ENCODE measurements around the gene PDE10A.

PDE10A gene

DNA sequence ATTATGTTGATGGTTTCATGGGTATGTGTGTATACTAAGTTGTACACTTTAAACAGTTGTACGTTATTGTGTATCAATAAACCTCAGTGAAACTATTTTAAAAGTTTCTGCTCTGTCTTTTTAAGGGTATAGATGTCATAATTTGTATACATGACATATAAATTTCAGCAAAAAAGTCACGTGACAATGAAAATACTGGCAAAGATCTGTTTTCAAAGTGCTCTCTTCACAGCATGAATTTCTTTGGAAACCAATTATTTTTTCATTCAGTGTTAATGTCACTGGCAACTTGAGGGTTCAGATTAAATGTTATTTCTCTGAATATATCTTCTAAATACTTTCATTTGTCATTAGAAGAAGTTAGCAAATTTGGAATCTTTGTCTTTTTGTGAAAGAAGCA is 261.9 kb downstream of the PDE10A start:
- Histone ChIP-seq H3K27me3 (ENCODE audit: low read length) (no peaks in the 10 kb centered on the region), H3K9me3 (ENCODE audit: insufficient read depth, low read length) (no peaks in the 10 kb centered on the region), H3K9me2 (replicated peaks; ENCODE audit: insufficient read depth, low read length) (no peaks in the 10 kb centered on the region), H4K20me1 (ENCODE audit: low read depth, low read length) (no peaks in the 10 kb centered on the region), H3K9ac (ENCODE audit: low read length) (no peak overlapping the region), H3K36me3 (ENCODE audit: low read length) (no peaks in the 10 kb centered on the region), H3F3A (ENCODE audit: insufficient read depth) (no peaks in the 10 kb centered on the region), H3K4me2 (ENCODE audit: low read depth, low read length, poor library complexity, severe bottlenecking) (no peak overlapping the region), H2AFZ (ENCODE audit: low read depth, low read length, severe bottlenecking) (no peak overlapping the region), H3K79me2 (ENCODE audit: insufficient read depth, low read length) (no peaks in the 10 kb centered on the region), H3K4me3 (ENCODE audit: insufficient read depth, low read length, poor library complexity, severe bottlenecking) (no peak overlapping the region), H3K27ac (ENCODE audit: low read depth, low read length) (no peak overlapping the region)
- TF ChIP-seq EZH2phosphoT487 (conservative IDR thresholded peaks at IDR 0.05; ENCODE audit: low read length) = no peak

- Histone ChIP-seq H3K9me3 (ENCODE audit: insufficient read depth, low read length) (no peaks in the 10 kb centered on the region), H2AFZ (ENCODE audit: low read depth, low read length, severe bottlenecking) (no peak overlapping the region), H3F3A (ENCODE audit: insufficient read depth) (no peaks in the 10 kb centered on the region), H3K27ac (ENCODE audit: low read depth, low read length) (no peak overlapping the region), H3K4me3 (ENCODE audit: insufficient read depth, low read length, poor library complexity, severe bottlenecking) (no peak overlapping the region), H3K27me3 (ENCODE audit: low read length) (no peaks in the 10 kb centered on the region), H3K79me2 (ENCODE audit: insufficient read depth, low read length) (no peaks in the 10 kb centered on the region), H3K36me3 (ENCODE audit: low read length) (no peaks in the 10 kb centered on the region), H3K4me2 (ENCODE audit: low read depth, low read length, poor library complexity, severe bottlenecking) (no peak overlapping the region), H3K9ac (ENCODE audit: low read length) (no peak overlapping the region), H3K9me2 (replicated peaks; ENCODE audit: insufficient read depth, low read length) (no peaks in the 10 kb centered on the region), H4K20me1 (ENCODE audit: low read depth, low read length) (no peaks in the 10 kb centered on the region)
- no peak for TF ChIP-seq EZH2phosphoT487 (conservative IDR thresholded peaks at IDR 0.05; ENCODE audit: low read length)
- TF ChIP-seq, protein P1, sequence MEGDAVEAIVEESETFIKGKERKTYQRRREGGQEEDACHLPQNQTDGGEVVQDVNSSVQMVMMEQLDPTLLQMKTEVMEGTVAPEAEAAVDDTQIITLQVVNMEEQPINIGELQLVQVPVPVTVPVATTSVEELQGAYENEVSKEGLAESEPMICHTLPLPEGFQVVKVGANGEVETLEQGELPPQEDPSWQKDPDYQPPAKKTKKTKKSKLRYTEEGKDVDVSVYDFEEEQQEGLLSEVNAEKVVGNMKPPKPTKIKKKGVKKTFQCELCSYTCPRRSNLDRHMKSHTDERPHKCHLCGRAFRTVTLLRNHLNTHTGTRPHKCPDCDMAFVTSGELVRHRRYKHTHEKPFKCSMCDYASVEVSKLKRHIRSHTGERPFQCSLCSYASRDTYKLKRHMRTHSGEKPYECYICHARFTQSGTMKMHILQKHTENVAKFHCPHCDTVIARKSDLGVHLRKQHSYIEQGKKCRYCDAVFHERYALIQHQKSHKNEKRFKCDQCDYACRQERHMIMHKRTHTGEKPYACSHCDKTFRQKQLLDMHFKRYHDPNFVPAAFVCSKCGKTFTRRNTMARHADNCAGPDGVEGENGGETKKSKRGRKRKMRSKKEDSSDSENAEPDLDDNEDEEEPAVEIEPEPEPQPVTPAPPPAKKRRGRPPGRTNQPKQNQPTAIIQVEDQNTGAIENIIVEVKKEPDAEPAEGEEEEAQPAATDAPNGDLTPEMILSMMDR (IDR thresholded peaks at IDR 0.05; ENCODE audit: insufficient read depth, low read length, poor library complexity, severe bottlenecking) = no peak
Measured at GRCh38 chr6:165390475-165390874, 272.6 kb downstream of the PDE10A start.

DNA sequence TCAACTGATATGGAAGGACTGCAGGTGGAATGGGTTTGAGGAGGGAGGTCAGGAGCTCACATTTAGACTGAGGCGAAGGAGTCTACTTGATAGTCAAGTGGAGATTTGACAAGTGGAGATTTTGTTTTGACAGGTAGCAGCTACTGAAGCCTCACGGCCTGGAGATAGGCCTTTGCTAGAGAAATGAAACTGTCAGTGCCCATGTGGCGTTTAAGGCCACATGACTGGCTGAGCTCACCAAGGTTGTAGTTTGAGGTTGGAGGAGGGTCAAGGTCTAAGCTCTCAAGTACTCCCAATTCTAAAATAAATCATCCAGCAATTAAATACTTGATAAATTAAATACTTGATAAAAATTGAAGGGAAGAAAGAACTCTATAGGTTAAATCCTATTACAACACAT is 273.5 kb downstream of the PDE10A start:
- Histone ChIP-seq H3K27me3 (ENCODE audit: low read length) (no peaks in the 10 kb centered on the region), H3F3A (ENCODE audit: insufficient read depth) (no peaks in the 10 kb centered on the region), H2AFZ (ENCODE audit: low read depth, low read length, severe bottlenecking) (no peak overlapping the region), H3K9me2 (replicated peaks; ENCODE audit: insufficient read depth, low read length) (no peaks in the 10 kb centered on the region), H3K9ac (ENCODE audit: low read length) (no peak overlapping the region), H3K4me3 (ENCODE audit: insufficient read depth, low read length, poor library complexity, severe bottlenecking) (no peak overlapping the region), H4K20me1 (ENCODE audit: low read depth, low read length) (no peaks in the 10 kb centered on the region), H3K27ac (ENCODE audit: low read depth, low read length) (no peak overlapping the region), H3K4me2 (ENCODE audit: low read depth, low read length, poor library complexity, severe bottlenecking) (no peak overlapping the region), H3K36me3 (ENCODE audit: low read length) (no peaks in the 10 kb centered on the region), H3K9me3 (ENCODE audit: insufficient read depth, low read length) (no peaks in the 10 kb centered on the region), H3K79me2 (ENCODE audit: insufficient read depth, low read length) (no peaks in the 10 kb centered on the region)
- TF ChIP-seq EZH2phosphoT487 (conservative IDR thresholded peaks at IDR 0.05; ENCODE audit: low read length) = no peak
- TF ChIP-seq, protein P1 (IDR thresholded peaks at IDR 0.05; ENCODE audit: insufficient read depth, low read length, poor library complexity, severe bottlenecking) = no peak

GRCh38 chr6:165383323-165383722 is 279.7 kb downstream of the PDE10A start:
- TF ChIP-seq, protein P1 (IDR thresholded peaks at IDR 0.05; ENCODE audit: insufficient read depth, low read length, poor library complexity, severe bottlenecking) = no peak
- TF ChIP-seq EZH2phosphoT487 (conservative IDR thresholded peaks at IDR 0.05; ENCODE audit: low read length) = no peak
- no peak overlapping the region for H3K4me3 ChIP-seq (ENCODE audit: insufficient read depth, low read length, poor library complexity, severe bottlenecking)
- no peak overlapping the region for H2AFZ ChIP-seq (ENCODE audit: low read depth, low read length, severe bottlenecking)
- H3K9me3 ChIP-seq (ENCODE audit: insufficient read depth, low read length) = no peaks in the 10 kb centered on the region
- H3K9me2 ChIP-seq (replicated peaks; ENCODE audit: insufficient read depth, low read length) = no peaks in the 10 kb centered on the region
- no peak overlapping the region for H3K4me2 ChIP-seq (ENCODE audit: low read depth, low read length, poor library complexity, severe bottlenecking)
- H3K36me3 ChIP-seq (ENCODE audit: low read length) = no peaks in the 10 kb centered on the region
- H3K9ac ChIP-seq (ENCODE audit: low read length) = no peak overlapping the region
- no peaks in the 10 kb centered on the region for H4K20me1 ChIP-seq (ENCODE audit: low read depth, low read length)
- no peaks in the 10 kb centered on the region for H3K27me3 ChIP-seq (ENCODE audit: low read length)
- no peaks in the 10 kb centered on the region for H3K79me2 ChIP-seq (ENCODE audit: insufficient read depth, low read length)
- no peaks in the 10 kb centered on the region for H3F3A ChIP-seq (ENCODE audit: insufficient read depth)
- no peak overlapping the region for H3K27ac ChIP-seq (ENCODE audit: low read depth, low read length)
